Activated B cell treated with CpG ODN at 0.5 μM for 24 hours (primary cell): ENCODE data around the gene PAX5. TPM values are rescaled to one million over a fixed set of nuclear protein-coding genes. Genes with fewer than 3 reads are reported as not detected.

Experiments used
- ATAC-seq: fragments of 200-7000 bp; cut with Tn5 transposase; one replicate; pipeline ENCODE4 v1.10.0; 2021; ENCODE audit warnings: low read depth, mild to moderate bottlenecking, moderate library complexity
- CTCF ChIA-PET: fragments of 350-600 bp; sonication (Branson Sonifier 250); formaldehyde crosslinking; loops from one replicate; lab custom pipeline; 2021; ENCODE audit warnings: antibody characterized with exemption; lab: Charles Lee
- POLR2A ChIA-PET: fragments of 350-600 bp; sonication (Branson Sonifier 250); formaldehyde crosslinking; loops from one replicate; lab custom pipeline; 2021; ENCODE audit warnings: antibody characterized with exemption; lab: Charles Lee
- DNase-seq: peaks from one replicate; pipeline ENCODE4 v3.0.0; 2022
- H3K27ac Mint-ChIP-seq: one replicate; pipeline ENCODE4 v1.8.0; 2020; ENCODE audit warnings: mixed read lengths
- H3K27me3 Mint-ChIP-seq: one replicate; pipeline ENCODE4 v1.8.0; 2021; ENCODE audit warnings: mixed read lengths
- H3K36me3 Mint-ChIP-seq: one replicate; pipeline ENCODE4 v1.8.0; 2021; ENCODE audit warnings: low read depth, mixed read lengths
- H3K4me1 Mint-ChIP-seq: one replicate; pipeline ENCODE4 v1.8.0; 2021; ENCODE audit warnings: mixed read lengths
- H3K4me3 Mint-ChIP-seq: one replicate; pipeline ENCODE4 v1.8.0; 2020; ENCODE audit warnings: mild to moderate bottlenecking, mixed read lengths
- H3K9me3 Mint-ChIP-seq: one replicate; pipeline ENCODE4 v1.8.0; 2020; ENCODE audit warnings: mixed read lengths
- CTCF ChIP-seq: fragments of 200-600 bp; IDR thresholded peaks from one replicate; pipeline ENCODE4 v1.8.0; 2022; ENCODE audit warnings: antibody characterized with exemption, mild to moderate bottlenecking
- intact Hi-C: fragments of 100-400 bp; cut with micrococcal nuclease; formaldehyde crosslinking; loops from one replicate; pipeline ENCODE4 v1.15.1; 2024
- total RNA-seq: library from RNA; stranded (reverse); gene quantifications from 2 replicates; pipeline ENCODE4 v1.2.3, GENCODE V29; 2022

PAX5 gene
- total RNA-seq, 1 donor from 2014 or later = 619 TPM

- H3K27me3 Mint-ChIP-seq = no peaks in the 10 kb centered on the region
- no peak overlapping the region for H3K4me3 Mint-ChIP-seq
- no peaks in the 10 kb centered on the region for H3K9me3 Mint-ChIP-seq
- ATAC-seq (no peak), DNase-seq (no peak)
- peaks cover 66% of the 10 kb centered on the region for H3K4me1 Mint-ChIP-seq
- TF ChIP-seq CTCF = no peak
- peaks cover 88% of the 10 kb centered on the region for H3K36me3 Mint-ChIP-seq
- ChIA-PET CTCF (no interaction called here), POLR2A (no interaction called here)
- intact Hi-C loops = no loop called here
- peak overlapping the region; percentile 59 for H3K27ac Mint-ChIP-seq
Measured at GRCh38 chr9:36861528-36862205, 172.4 kb downstream of the PAX5 start.

GRCh38 chr9:36858805-36859375, 175.2 kb downstream of the PAX5 start:
- Mint-ChIP-seq H3K4me3 (no peak overlapping the region), H3K27ac (peak overlapping the region; percentile 46), H3K27me3 (no peaks in the 10 kb centered on the region), H3K36me3 (peaks cover 89% of the 10 kb centered on the region), H3K9me3 (no peaks in the 10 kb centered on the region), H3K4me1 (peaks cover 58% of the 10 kb centered on the region)
- no peak for TF ChIP-seq CTCF
- DNase-seq (no peak), ATAC-seq (no peak)
- CTCF ChIA-PET = no interaction called here
- intact Hi-C loops = no loop called here
- POLR2A ChIA-PET = no interaction called here

GRCh38 chr9:36855448-36856315, 178.4 kb downstream of the PAX5 start:
- intact Hi-C loops = no loop called here
- peak; percentile 61 for ATAC-seq
- Mint-ChIP-seq H3K4me3 (no peak overlapping the region), H3K27me3 (no peaks in the 10 kb centered on the region), H3K4me1 (peaks cover 47% of the 10 kb centered on the region), H3K9me3 (no peaks in the 10 kb centered on the region), H3K27ac (peak overlapping the region; percentile 79), H3K36me3 (peaks cover 91% of the 10 kb centered on the region)
- no peak for DNase-seq
- CTCF ChIA-PET = interaction anchor here (0.8 to 1.3 kb wide), 2 partner anchors 17 to 223 kb away, joined by 3 read pairs; no protein-coding TSS in a partner anchor
- POLR2A ChIA-PET = no interaction called here
- TF ChIP-seq CTCF = no peak

GRCh38 chr9:36854751-36855150, 179.3 kb downstream of the PAX5 start:
- no peak for DNase-seq
- H3K4me1 Mint-ChIP-seq = peaks cover 42% of the 10 kb centered on the region
- ChIA-PET CTCF (interaction anchor here (1.3 kb wide), 2 partner anchors 18 to 221 kb away, joined by 3 to 4 read pairs; no protein-coding TSS in a partner anchor), POLR2A (interaction anchor here (0.8 kb wide), 1 partner anchor 19 kb away, joined by 3 read pairs; no protein-coding TSS in a partner anchor)
- no peaks in the 10 kb centered on the region for H3K27me3 Mint-ChIP-seq
- peak overlapping the region; percentile 18 for H3K27ac Mint-ChIP-seq
- ATAC-seq = no peak
- intact Hi-C loops = loop anchor here (5.0 kb wide), 1 partner anchor 222 kb away; no protein-coding TSS in a partner anchor
- peaks cover 93% of the 10 kb centered on the region for H3K36me3 Mint-ChIP-seq
- TF ChIP-seq CTCF = no peak
- no peaks in the 10 kb centered on the region for H3K9me3 Mint-ChIP-seq
- H3K4me3 Mint-ChIP-seq = no peak overlapping the region
